SK-N-SH treated with all-trans-retinoic acid at 6 μM for 48 hours (cell line): ENCODE results near the gene MMAB.

Experiments
- ATAC-seq: fragments of 200-7000 bp; cut with Tn5 transposase; 3 replicates; pipeline ENCODE4 v1.9.1; 2020; ENCODE audit warnings: mild to moderate bottlenecking, moderate library complexity
- ARNTL ChIP-seq: fragments of 450-650 bp; formaldehyde crosslinking; IDR thresholded peaks from 2 replicates; pipeline ENCODE4 v1.5.0; 2020; ENCODE audit warnings: low read depth, mild to moderate bottlenecking, moderate library complexity, borderline replicate concordance
- BACH2 ChIP-seq: fragments of 250-450 bp; sonication (Bioruptor Pico); IDR thresholded peaks from 2 replicates; pipeline ENCODE4 v1.9.0; 2021; ENCODE audit warnings: mild to moderate bottlenecking, borderline replicate concordance
- CSDC2 ChIP-seq: fragments of 250-450 bp; sonication (Bioruptor Pico); IDR thresholded peaks from 2 replicates; pipeline ENCODE4 v1.5.0; 2020; ENCODE audit warnings: mild to moderate bottlenecking, moderate library complexity
- ESRRG ChIP-seq: fragments of 250-450 bp; sonication (Bioruptor Pico); IDR thresholded peaks from 2 replicates; pipeline ENCODE4 v1.6.1; 2021; ENCODE audit warnings: mild to moderate bottlenecking
- GLIS3 ChIP-seq: fragments of 250-450 bp; sonication (Bioruptor Pico); IDR thresholded peaks from 2 replicates; pipeline ENCODE4 v1.5.0; 2020; ENCODE audit warnings: mild to moderate bottlenecking, moderate library complexity
- ISL1 ChIP-seq: fragments of 250-450 bp; sonication (Bioruptor Pico); IDR thresholded peaks from 2 replicates; pipeline ENCODE4 v2.1.2; 2022; ENCODE audit warnings: mild to moderate bottlenecking, moderate library complexity
- OSR1 ChIP-seq: fragments of 250-450 bp; sonication (Bioruptor Pico); IDR thresholded peaks from 2 replicates; pipeline ENCODE4 v1.8.0; 2022; ENCODE audit warnings: moderate library complexity, mild to moderate bottlenecking, inconsistent platforms
- PPARA ChIP-seq: fragments of 250-450 bp; sonication (Bioruptor Pico); IDR thresholded peaks from 2 replicates; pipeline ENCODE4 v1.5.0; 2020; ENCODE audit warnings: mild to moderate bottlenecking, borderline replicate concordance
- RARB ChIP-seq: fragments of 250-450 bp; sonication (Bioruptor Pico); IDR thresholded peaks from 2 replicates; pipeline ENCODE4 v1.8.0; 2021; ENCODE audit warnings: mild to moderate bottlenecking, moderate library complexity
- SNAI2 ChIP-seq: fragments of 250-450 bp; sonication (Bioruptor Pico); IDR thresholded peaks from 2 replicates; pipeline ENCODE4 v1.5.0; 2020; ENCODE audit warnings: mild to moderate bottlenecking, moderate library complexity
- TCF4 ChIP-seq: fragments of 250-450 bp; sonication (Bioruptor Pico); IDR thresholded peaks from 2 replicates; pipeline ENCODE4 v1.8.0; 2021; ENCODE audit warnings: mild to moderate bottlenecking, moderate library complexity, borderline replicate concordance
- TOX ChIP-seq: fragments of 250-450 bp; sonication (Bioruptor Pico); IDR thresholded peaks from 2 replicates; pipeline ENCODE4 v1.8.0; 2021; ENCODE audit warnings: mild to moderate bottlenecking, moderate library complexity, borderline replicate concordance
- ZC3H10 ChIP-seq: fragments of 250-450 bp; sonication (Bioruptor Pico); IDR thresholded peaks from 2 replicates; pipeline ENCODE4 v1.5.1; 2021; ENCODE audit warnings: mild to moderate bottlenecking, moderate library complexity
- ZFP3 ChIP-seq: fragments of 250-450 bp; sonication (Bioruptor Pico); IDR thresholded peaks from 2 replicates; pipeline ENCODE4 v1.5.0; 2020; ENCODE audit warnings: mild to moderate bottlenecking, moderate library complexity
- ZFP30 ChIP-seq: fragments of 450-650 bp; formaldehyde crosslinking; IDR thresholded peaks from 2 replicates; pipeline ENCODE4 v1.5.0; 2022; ENCODE audit warnings: mild to moderate bottlenecking, moderate library complexity
- ZNF565 ChIP-seq: fragments of 450-650 bp; formaldehyde crosslinking; conservative IDR thresholded peaks from 2 replicates; pipeline ENCODE4 v1.5.0; 2020; ENCODE audit warnings: low read depth, mild to moderate bottlenecking, moderate library complexity
- ZNF70 ChIP-seq: fragments of 450-650 bp; formaldehyde crosslinking; IDR thresholded peaks from 2 replicates; pipeline ENCODE4 v1.5.0; 2020; ENCODE audit warnings: mild to moderate bottlenecking, moderate library complexity
- ZNF8 ChIP-seq: fragments of 450-650 bp; formaldehyde crosslinking; IDR thresholded peaks from 2 replicates; pipeline ENCODE4 v1.5.0; 2020; ENCODE audit warnings: mild to moderate bottlenecking, moderate library complexity
- TF ChIP-seq, protein P1 (sequence below): fragments of 250-450 bp; sonication (Bioruptor Pico); IDR thresholded peaks from 2 replicates; pipeline ENCODE4 v1.5.1; 2021; ENCODE audit warnings: mild to moderate bottlenecking, moderate library complexity
- TF ChIP-seq, protein P2 (sequence below): fragments of 250-450 bp; sonication (Bioruptor Pico); IDR thresholded peaks from 2 replicates; pipeline ENCODE4 v1.5.0; 2020; ENCODE audit warnings: mild to moderate bottlenecking, moderate library complexity
- TF ChIP-seq, protein P3 (sequence below): fragments of 250-450 bp; sonication (Bioruptor Pico); IDR thresholded peaks from 2 replicates; pipeline ENCODE4 v1.8.0; 2020; ENCODE audit warnings: mild to moderate bottlenecking, moderate library complexity, borderline replicate concordance
- TF ChIP-seq, protein P4 (sequence below): fragments of 250-450 bp; sonication (Bioruptor Pico); IDR thresholded peaks from 2 replicates; pipeline ENCODE4 v1.5.1; 2020; ENCODE audit warnings: low read depth, mild to moderate bottlenecking, moderate library complexity

MMAB gene

DNA sequence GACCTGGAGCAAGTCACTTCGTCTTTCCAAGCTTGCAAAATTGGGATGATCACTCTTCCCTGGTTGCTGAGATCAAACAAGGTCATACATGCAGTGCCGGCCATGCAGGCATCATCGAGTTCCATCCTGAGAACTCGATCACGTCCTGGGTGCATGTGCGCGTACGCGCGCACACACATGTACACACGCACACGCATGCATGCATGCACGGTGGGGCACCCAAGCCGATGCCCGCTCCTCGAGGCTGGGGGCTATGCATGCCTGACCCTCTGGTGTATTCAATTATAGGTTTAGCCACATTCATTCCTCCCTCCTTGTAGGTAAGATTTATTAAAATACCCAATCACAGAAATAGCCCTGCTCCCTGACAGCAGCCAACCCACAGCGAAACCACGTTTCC, 26.0 kb downstream of the MMAB start:
- TF ChIP-seq TCF4 (CRISPR knock-in tag) (no peak), ZFP30 (CRISPR knock-in tag) (no peak), GLIS3 (CRISPR knock-in tag) (no peak), PPARA (no peak), ARNTL (no peak), RARB (CRISPR knock-in tag) (no peak), ZNF565 (CRISPR knock-in tag) (no peak), ZC3H10 (CRISPR knock-in tag) (no peak), ZNF70 (CRISPR knock-in tag) (no peak), SNAI2 (CRISPR knock-in tag) (no peak), ZFP3 (CRISPR knock-in tag) (no peak), ZNF8 (CRISPR knock-in tag) (no peak), CSDC2 (CRISPR knock-in tag) (no peak), ISL1 (CRISPR knock-in tag) (no peak), TOX (no peak), OSR1 (no peak)
- TF ChIP-seq, protein P1, sequence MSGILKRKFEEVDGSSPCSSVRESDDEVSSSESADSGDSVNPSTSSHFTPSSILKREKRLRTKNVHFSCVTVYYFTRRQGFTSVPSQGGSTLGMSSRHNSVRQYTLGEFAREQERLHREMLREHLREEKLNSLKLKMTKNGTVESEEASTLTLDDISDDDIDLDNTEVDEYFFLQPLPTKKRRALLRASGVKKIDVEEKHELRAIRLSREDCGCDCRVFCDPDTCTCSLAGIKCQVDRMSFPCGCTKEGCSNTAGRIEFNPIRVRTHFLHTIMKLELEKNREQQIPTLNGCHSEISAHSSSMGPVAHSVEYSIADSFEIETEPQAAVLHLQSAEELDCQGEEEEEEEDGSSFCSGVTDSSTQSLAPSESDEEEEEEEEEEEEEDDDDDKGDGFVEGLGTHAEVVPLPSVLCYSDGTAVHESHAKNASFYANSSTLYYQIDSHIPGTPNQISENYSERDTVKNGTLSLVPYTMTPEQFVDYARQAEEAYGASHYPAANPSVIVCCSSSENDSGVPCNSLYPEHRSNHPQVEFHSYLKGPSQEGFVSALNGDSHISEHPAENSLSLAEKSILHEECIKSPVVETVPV (CRISPR knock-in tag): no peak
- TF ChIP-seq, protein P2, sequence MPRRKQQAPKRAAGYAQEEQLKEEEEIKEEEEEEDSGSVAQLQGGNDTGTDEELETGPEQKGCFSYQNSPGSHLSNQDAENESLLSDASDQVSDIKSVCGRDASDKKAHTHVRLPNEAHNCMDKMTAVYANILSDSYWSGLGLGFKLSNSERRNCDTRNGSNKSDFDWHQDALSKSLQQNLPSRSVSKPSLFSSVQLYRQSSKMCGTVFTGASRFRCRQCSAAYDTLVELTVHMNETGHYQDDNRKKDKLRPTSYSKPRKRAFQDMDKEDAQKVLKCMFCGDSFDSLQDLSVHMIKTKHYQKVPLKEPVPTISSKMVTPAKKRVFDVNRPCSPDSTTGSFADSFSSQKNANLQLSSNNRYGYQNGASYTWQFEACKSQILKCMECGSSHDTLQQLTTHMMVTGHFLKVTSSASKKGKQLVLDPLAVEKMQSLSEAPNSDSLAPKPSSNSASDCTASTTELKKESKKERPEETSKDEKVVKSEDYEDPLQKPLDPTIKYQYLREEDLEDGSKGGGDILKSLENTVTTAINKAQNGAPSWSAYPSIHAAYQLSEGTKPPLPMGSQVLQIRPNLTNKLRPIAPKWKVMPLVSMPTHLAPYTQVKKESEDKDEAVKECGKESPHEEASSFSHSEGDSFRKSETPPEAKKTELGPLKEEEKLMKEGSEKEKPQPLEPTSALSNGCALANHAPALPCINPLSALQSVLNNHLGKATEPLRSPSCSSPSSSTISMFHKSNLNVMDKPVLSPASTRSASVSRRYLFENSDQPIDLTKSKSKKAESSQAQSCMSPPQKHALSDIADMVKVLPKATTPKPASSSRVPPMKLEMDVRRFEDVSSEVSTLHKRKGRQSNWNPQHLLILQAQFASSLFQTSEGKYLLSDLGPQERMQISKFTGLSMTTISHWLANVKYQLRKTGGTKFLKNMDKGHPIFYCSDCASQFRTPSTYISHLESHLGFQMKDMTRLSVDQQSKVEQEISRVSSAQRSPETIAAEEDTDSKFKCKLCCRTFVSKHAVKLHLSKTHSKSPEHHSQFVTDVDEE (CRISPR knock-in tag): no peak
- TF ChIP-seq, protein P3, sequence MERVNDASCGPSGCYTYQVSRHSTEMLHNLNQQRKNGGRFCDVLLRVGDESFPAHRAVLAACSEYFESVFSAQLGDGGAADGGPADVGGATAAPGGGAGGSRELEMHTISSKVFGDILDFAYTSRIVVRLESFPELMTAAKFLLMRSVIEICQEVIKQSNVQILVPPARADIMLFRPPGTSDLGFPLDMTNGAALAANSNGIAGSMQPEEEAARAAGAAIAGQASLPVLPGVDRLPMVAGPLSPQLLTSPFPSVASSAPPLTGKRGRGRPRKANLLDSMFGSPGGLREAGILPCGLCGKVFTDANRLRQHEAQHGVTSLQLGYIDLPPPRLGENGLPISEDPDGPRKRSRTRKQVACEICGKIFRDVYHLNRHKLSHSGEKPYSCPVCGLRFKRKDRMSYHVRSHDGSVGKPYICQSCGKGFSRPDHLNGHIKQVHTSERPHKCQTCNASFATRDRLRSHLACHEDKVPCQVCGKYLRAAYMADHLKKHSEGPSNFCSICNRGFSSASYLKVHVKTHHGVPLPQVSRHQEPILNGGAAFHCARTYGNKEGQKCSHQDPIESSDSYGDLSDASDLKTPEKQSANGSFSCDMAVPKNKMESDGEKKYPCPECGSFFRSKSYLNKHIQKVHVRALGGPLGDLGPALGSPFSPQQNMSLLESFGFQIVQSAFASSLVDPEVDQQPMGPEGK (CRISPR knock-in tag): no peak
- TF ChIP-seq, protein P4, sequence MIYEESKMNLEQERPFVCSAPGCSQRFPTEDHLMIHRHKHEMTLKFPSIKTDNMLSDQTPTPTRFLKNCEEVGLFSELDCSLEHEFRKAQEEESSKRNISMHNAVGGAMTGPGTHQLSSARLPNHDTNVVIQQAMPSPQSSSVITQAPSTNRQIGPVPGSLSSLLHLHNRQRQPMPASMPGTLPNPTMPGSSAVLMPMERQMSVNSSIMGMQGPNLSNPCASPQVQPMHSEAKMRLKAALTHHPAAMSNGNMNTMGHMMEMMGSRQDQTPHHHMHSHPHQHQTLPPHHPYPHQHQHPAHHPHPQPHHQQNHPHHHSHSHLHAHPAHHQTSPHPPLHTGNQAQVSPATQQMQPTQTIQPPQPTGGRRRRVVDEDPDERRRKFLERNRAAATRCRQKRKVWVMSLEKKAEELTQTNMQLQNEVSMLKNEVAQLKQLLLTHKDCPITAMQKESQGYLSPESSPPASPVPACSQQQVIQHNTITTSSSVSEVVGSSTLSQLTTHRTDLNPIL (CRISPR knock-in tag): no peak
- TF ChIP-seq, all 23 proteins: peak for 0

GRCh38 chr12:109545826-109546225, 27.5 kb downstream of the MMAB start:
- TF ChIP-seq BACH2 (no peak), CSDC2 (CRISPR knock-in tag) (no peak), ZNF8 (CRISPR knock-in tag) (no peak)

More for the DNA sequence above, 26.0 kb downstream of the MMAB start:
- no peak for ATAC-seq

DNA sequence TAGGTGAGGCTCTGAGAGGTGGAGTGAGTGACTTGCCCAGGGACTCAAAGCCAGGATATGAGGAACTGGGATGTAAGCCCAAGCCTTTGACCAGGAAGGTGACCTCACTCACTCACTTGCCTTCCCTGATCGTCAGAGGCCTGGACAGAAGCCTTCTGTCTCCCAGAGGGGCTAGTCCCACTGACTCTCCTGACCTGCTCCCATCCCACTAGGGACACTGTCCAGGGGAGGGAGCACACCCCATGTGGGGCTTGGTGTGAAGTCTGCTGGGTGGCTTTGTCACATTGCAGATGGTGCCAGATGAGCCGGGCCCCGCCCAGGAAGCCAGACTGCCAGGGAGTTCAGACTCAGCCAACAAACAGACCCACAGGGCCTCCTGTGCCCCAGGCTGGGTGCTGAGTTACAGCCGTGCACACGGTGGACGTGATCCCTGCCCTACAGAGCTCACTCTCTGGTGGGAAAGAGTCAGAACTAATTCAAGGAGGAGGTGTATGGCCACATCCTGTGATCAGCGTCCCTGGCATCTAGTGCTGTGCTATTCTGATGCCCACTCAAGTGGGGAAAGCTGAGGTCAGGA, 28.3 kb downstream of the MMAB start:
- ATAC-seq: peak; percentile 43

More at GRCh38 chr12:109545826-109546225, 27.5 kb downstream of the MMAB start:
- ATAC-seq: no peak

GRCh38 chr12:109542876-109543275, 30.4 kb downstream of the MMAB start:
- no peak for ATAC-seq
- TF ChIP-seq ZNF565 (CRISPR knock-in tag): no peak
- TF ChIP-seq ZFP30 (CRISPR knock-in tag): no peak
- TF ChIP-seq, protein P3 (CRISPR knock-in tag): no peak
- no peak for TF ChIP-seq ISL1 (CRISPR knock-in tag)
- no peak for TF ChIP-seq ARNTL
- TF ChIP-seq, protein P1 (CRISPR knock-in tag): no peak
- no peak for TF ChIP-seq ESRRG (CRISPR knock-in tag)
- TF ChIP-seq, protein P2 (CRISPR knock-in tag): no peak
- no peak for TF ChIP-seq CSDC2 (CRISPR knock-in tag)
- no peak for TF ChIP-seq GLIS3 (CRISPR knock-in tag)
- no peak for TF ChIP-seq TOX

More for the DNA sequence above, 28.3 kb downstream of the MMAB start:
- TF ChIP-seq SNAI2 (CRISPR knock-in tag): no peak
- TF ChIP-seq ZNF70 (CRISPR knock-in tag): no peak
- TF ChIP-seq ARNTL: no peak
